HFF-Myc (cell line): ENCODE data around the gene ELMOD1.

Experiments used
- DNase-seq: peaks from one replicate; pipeline ENCODE4 v3.0.0-alpha.2; 2011; ENCODE audit warnings: low read depth; ENCODE audit errors: extremely low read depth
- H3K4me3 ChIP-seq: replicated peaks from 2 replicates; pipeline ENCODE4 v1.5.1; 2011; ENCODE audit warnings: low read depth, mild to moderate bottlenecking, control low read depth, low read length
- CTCF ChIP-seq: IDR thresholded peaks from 2 replicates; pipeline ENCODE4 v1.5.1; 2012; ENCODE audit warnings: mild to moderate bottlenecking, low read depth, low read length, control low read depth; ENCODE audit errors: missing control alignments

Gene ELMOD1

GRCh38 chr11:107631931-107632330, 41.0 kb downstream of the ELMOD1 start:
- TF ChIP-seq CTCF = no peak
- no peak overlapping the region for H3K4me3 ChIP-seq
- DNase-seq = no peak

GRCh38 chr11:107646783-107647182, 55.8 kb downstream of the ELMOD1 start:
- no peak for TF ChIP-seq CTCF
- no peak overlapping the region for H3K4me3 ChIP-seq
- DNase-seq = no peak

GRCh38 chr11:107648242-107648641, 57.3 kb downstream of the ELMOD1 start:
- no peak for DNase-seq
- TF ChIP-seq CTCF = no peak
- H3K4me3 ChIP-seq = no peak overlapping the region

- H3K4me3 ChIP-seq = no peak overlapping the region
- DNase-seq = no peak
- no peak for TF ChIP-seq CTCF
Observed at GRCh38 chr11:107651672-107652071, 60.7 kb downstream of the ELMOD1 start.

- no peak for TF ChIP-seq CTCF
- DNase-seq = no peak
- no peak overlapping the region for H3K4me3 ChIP-seq
Observed at GRCh38 chr11:107653076-107653475, 62.1 kb downstream of the ELMOD1 start.

GRCh38 chr11:107655602-107656001, 64.7 kb downstream of the ELMOD1 start:
- no peak overlapping the region for H3K4me3 ChIP-seq
- no peak for TF ChIP-seq CTCF
- no peak for DNase-seq

GRCh38 chr11:107659310-107659709, 68.4 kb downstream of the ELMOD1 start:
- no peak overlapping the region for H3K4me3 ChIP-seq
- no peak for TF ChIP-seq CTCF
- no peak for DNase-seq
